ENCODE data around the gene IL17D.
A peak's percentile ranks its signal among the peaks of the same experiment; 100 is the strongest.

Gene IL17D

DNA sequence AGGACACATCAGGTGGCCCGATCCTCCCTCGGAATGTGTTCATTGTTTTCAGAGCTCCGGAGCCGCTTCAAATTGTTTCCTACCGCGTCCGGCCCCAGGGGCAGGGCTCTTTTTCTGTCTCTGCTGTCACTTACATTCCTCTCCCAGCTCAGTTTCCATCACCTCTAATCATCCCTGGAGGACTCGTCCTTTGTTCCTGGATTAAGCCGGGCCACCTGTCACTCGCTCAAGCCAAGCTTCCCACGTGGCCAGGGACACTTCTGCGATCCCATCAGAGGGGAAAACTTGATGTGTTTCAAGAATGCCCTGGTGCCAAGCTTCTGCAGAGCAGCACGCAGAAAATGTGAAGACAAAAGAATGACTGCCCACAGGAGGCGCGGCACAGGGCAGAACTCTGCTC lies 13.5 kb downstream of the IL17D start:
- H3K9ac ChIP-seq: no peak overlapping the region
- no peaks in the 10 kb centered on the region for H3K27me3 ChIP-seq
- H3K36me3 ChIP-seq: no peaks in the 10 kb centered on the region
- no peaks in the 10 kb centered on the region for H4K20me1 ChIP-seq
- H3K27ac ChIP-seq: no peak overlapping the region
- 0 out of 2 replicates have a peak, but pooled peaks cover 3% of the 10 kb centered on the region for H3K4me1 ChIP-seq
- no peak overlapping the region for H3K4me2 ChIP-seq
- TF ChIP-seq Cebpa-rat (IDR thresholded peaks at IDR 0.05): no peak
- H3K9me3 ChIP-seq: no peaks in the 10 kb centered on the region
- no peak overlapping the region for H3K4me3 ChIP-seq

DNA sequence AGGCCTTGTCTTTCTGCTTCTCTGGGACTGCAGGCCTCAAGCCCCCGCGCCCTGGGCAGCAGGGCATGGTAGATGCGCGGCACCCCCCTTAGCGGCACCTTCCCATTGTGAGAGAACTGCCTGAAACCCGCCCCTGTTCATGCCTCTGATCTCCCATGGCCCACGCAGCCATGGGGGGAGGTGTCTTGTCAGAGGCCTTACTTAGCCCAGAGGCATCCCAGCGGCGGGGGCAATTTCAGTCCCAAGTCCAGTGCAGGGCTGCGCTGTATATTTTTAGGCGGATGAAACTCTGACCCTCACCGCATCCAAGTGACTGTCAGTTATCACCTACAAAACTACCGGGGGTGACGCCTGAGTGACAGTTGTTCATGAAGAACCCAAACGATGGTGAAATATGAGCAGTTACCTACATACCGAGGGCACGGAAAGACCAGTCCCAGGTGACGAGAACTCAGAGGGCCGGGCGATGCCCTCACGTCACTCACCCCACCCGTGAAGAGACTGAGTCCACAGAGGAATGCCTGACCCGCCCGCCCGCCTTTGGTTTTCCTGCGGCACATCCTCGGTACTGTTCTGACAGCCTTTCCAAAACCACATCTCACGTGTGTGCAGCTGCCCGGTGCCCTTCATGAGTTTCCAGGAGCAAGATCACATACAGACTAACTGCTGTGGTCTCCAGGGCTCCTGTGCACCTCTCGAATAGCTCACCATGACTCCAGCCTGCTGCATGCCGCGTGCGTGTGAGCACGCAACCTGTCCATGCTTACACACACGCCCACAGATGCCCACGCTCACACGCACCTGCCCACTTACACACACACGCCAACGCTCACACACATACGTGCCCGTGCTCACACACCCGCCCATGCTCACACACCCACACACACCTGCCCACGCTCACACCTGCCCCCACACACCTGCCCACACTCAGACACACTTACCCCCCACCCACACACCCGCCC lies 14.4 kb downstream of the IL17D start:
- Histone ChIP-seq H3K4me2 (no peak overlapping the region), H3K9ac (no peak overlapping the region), H3K4me1 (0 out of 2 replicates have a peak, but pooled peaks cover 6% of the 10 kb centered on the region), H3K27me3 (no peaks in the 10 kb centered on the region), H3K36me3 (no peaks in the 10 kb centered on the region), H3K27ac (no peak overlapping the region), H3K9me3 (no peaks in the 10 kb centered on the region), H3K4me3 (no peak overlapping the region), H4K20me1 (no peaks in the 10 kb centered on the region)
- no peak for TF ChIP-seq Cebpa-rat (IDR thresholded peaks at IDR 0.05)

DNA sequence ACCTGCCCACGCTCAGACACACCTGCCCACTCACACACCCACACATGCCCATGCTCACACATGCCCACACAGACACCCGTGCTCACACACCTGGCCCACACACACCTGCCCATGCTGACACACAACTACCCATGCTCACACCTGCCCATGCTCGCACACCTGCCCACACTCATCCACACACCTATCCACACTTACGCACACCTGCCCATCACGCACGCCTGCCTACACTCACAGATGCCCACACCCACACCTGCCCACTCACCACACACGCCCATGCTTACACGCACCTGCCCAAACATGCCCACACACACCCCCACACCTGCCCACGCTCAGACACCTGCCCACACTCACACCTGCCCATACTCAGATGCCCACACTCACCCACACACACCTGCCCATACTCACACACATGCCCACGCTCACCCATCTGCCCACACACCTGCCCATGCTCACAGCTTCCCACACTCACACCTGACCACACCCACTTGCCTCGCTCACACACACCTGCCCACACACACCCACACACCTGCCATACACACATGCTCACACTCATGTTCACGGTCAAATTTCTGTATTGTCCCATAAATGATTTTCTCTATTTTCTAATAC lies 15.6 kb downstream of the IL17D start:
- Histone ChIP-seq H3K27ac (no peak overlapping the region), H3K4me2 (no peak overlapping the region), H3K36me3 (no peaks in the 10 kb centered on the region), H3K4me3 (no peak overlapping the region), H3K27me3 (no peaks in the 10 kb centered on the region), H3K9me3 (no peaks in the 10 kb centered on the region), H3K9ac (no peak overlapping the region), H4K20me1 (no peaks in the 10 kb centered on the region), H3K4me1 (0 out of 2 replicates have a peak, but pooled peaks cover 6% of the 10 kb centered on the region)
- TF ChIP-seq Cebpa-rat (IDR thresholded peaks at IDR 0.05): no peak

DNA sequence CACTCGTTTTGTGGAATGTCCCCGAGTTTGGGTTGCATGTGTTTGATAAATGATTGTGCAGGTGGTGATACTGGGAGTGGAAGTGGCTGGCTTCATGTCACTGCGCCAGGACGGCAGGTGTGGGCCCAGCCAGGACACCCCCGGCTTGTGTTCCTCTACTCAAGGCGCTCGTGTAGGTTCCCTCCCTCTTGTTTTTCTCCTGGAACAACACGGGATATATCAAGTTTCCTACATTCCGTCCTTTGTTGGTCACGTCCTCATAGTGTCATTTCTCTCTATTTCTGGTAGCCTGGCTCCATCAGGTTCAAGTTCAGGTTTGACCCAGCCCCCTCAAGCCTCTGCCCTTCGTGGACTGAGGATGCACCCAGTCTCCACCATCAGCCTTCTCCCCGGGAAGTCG lies 16.3 kb downstream of the IL17D start:
- H3K4me1 ChIP-seq: 0 out of 2 replicates have a peak, but pooled peaks cover 6% of the 10 kb centered on the region
- no peak for TF ChIP-seq Cebpa-rat (IDR thresholded peaks at IDR 0.05)
- no peaks in the 10 kb centered on the region for H3K27me3 ChIP-seq
- no peaks in the 10 kb centered on the region for H4K20me1 ChIP-seq
- no peak overlapping the region for H3K4me2 ChIP-seq
- no peak overlapping the region for H3K27ac ChIP-seq
- no peaks in the 10 kb centered on the region for H3K36me3 ChIP-seq
- H3K9ac ChIP-seq: no peak overlapping the region
- H3K9me3 ChIP-seq: no peaks in the 10 kb centered on the region
- H3K4me3 ChIP-seq: no peak overlapping the region

DNA sequence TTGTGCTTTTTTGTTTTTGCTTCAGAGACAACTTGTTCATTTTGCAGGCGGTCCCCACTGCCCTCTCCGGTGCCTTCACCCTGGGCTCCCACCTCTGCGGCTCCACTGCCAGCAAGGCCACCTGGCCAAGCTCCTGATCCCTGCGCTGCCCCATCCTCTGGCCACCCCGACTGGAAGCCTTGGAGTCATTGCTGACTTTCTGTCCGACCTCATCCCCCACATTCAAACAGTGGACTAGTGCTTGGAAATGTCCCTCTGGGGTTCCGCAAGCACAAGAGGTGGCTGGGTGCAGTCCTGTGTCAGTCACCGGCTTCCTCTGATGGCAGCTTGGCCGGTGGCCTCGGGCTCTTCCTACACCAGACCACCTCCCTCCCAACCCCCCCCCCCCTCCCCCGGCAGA lies 17.0 kb downstream of the IL17D start:
- H3K27ac ChIP-seq: no peak overlapping the region
- no peaks in the 10 kb centered on the region for H4K20me1 ChIP-seq
- 0 out of 2 replicates have a peak, but pooled peaks cover 6% of the 10 kb centered on the region for H3K4me1 ChIP-seq
- H3K27me3 ChIP-seq: no peaks in the 10 kb centered on the region
- no peak overlapping the region for H3K4me3 ChIP-seq
- TF ChIP-seq Cebpa-rat (IDR thresholded peaks at IDR 0.05): no peak
- no peaks in the 10 kb centered on the region for H3K36me3 ChIP-seq
- no peak overlapping the region for H3K9ac ChIP-seq
- no peaks in the 10 kb centered on the region for H3K9me3 ChIP-seq
- no peak overlapping the region for H3K4me2 ChIP-seq

DNA sequence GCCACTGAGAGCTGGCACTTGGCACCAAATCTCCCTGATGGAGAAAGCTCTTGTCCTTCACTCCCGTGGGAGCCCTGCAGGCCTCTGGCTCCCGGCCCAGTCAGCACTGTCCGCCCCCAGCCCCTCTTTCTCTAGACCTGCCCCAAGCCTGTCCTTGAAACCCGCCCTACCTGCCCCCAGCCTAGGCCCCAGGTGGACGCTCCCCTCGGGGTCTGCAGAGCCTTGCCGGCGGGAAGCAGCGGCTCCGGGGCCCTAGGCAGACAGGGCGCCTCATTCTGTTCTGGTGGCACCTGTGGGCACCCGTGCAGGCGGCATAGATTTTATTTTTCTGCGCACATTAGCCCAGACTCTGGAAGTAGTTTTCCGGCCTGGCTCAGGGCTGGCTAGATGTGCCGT lies 17.6 kb downstream of the IL17D start:
- Histone ChIP-seq H3K4me3 (no peak overlapping the region), H3K36me3 (no peaks in the 10 kb centered on the region), H4K20me1 (no peaks in the 10 kb centered on the region), H3K27ac (no peak overlapping the region), H3K27me3 (no peaks in the 10 kb centered on the region), H3K9ac (no peak overlapping the region), H3K9me3 (no peaks in the 10 kb centered on the region), H3K4me2 (no peak overlapping the region), H3K4me1 (0 out of 2 replicates have a peak, but pooled peaks cover 6% of the 10 kb centered on the region)
- no peak for TF ChIP-seq Cebpa-rat (IDR thresholded peaks at IDR 0.05)

DNA sequence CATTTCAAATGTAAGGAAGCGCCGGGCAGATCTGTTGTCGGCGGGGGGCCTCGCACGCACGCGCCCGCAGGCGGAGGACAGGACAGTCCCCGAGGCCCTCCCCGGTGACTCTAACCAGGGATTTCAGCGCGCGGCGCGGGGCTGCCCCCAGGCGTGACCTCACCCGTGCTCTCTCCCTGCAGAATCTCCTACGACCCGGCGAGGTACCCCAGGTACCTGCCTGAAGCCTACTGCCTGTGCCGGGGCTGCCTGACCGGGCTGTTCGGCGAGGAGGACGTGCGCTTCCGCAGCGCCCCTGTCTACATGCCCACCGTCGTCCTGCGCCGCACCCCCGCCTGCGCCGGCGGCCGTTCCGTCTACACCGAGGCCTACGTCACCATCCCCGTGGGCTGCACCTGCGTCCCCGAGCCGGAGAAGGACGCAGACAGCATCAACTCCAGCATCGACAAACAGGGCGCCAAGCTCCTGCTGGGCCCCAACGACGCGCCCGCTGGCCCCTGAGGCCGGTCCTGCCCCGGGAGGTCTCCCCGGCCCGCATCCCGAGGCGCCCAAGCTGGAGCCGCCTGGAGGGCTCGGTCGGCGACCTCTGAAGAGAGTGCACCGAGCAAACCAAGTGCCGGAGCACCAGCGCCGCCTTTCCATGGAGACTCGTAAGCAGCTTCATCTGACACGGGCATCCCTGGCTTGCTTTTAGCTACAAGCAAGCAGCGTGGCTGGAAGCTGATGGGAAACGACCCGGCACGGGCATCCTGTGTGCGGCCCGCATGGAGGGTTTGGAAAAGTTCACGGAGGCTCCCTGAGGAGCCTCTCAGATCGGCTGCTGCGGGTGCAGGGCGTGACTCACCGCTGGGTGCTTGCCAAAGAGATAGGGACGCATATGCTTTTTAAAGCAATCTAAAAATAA lies 18.2 kb downstream of the IL17D start:
- H3K36me3 ChIP-seq: no peaks in the 10 kb centered on the region
- H3K27me3 ChIP-seq: no peaks in the 10 kb centered on the region
- H4K20me1 ChIP-seq: no peaks in the 10 kb centered on the region
- H3K27ac ChIP-seq: no peak overlapping the region
- H3K4me3 ChIP-seq: no peak overlapping the region
- H3K4me2 ChIP-seq: 0 out of 2 replicates have a peak overlapping the region, but pooled peaks have one; percentile 12
- H3K9me3 ChIP-seq: no peaks in the 10 kb centered on the region
- 0 out of 2 replicates have a peak, but pooled peaks cover 6% of the 10 kb centered on the region for H3K4me1 ChIP-seq
- no peak for TF ChIP-seq Cebpa-rat (IDR thresholded peaks at IDR 0.05)
- H3K9ac ChIP-seq: no peak overlapping the region

DNA sequence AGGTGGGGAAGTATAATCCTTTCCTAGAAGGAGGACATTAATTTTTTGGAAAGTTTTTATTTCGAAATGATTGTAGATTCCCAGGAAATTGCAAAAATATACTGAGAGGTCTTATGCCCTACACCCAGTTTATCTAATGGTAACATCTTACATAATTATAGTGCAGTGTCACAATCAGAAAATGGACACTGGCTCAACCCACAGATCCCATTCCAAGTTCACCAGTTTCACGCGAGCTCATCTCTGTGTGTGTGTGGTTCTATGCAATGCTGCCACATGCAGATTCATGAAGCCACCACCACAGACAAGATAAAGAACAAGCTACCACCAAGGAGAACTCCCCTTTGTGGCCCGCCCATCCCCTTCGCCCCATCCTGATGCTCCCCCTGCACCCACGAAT lies 24.4 kb downstream of the IL17D start:
- Histone ChIP-seq H3K4me3 (no peak overlapping the region), H3K27ac (no peak overlapping the region), H3K27me3 (no peaks in the 10 kb centered on the region), H3K4me1 (no peaks in the 10 kb centered on the region), H3K36me3 (peaks cover 22% of the 10 kb centered on the region), H3K4me2 (no peak overlapping the region), H3K9ac (no peak overlapping the region), H4K20me1 (no peaks in the 10 kb centered on the region), H3K9me3 (0 out of 2 replicates have a peak, but pooled peaks cover 4% of the 10 kb centered on the region)
- TF ChIP-seq Cebpa-rat (IDR thresholded peaks at IDR 0.05): no peak

DNA sequence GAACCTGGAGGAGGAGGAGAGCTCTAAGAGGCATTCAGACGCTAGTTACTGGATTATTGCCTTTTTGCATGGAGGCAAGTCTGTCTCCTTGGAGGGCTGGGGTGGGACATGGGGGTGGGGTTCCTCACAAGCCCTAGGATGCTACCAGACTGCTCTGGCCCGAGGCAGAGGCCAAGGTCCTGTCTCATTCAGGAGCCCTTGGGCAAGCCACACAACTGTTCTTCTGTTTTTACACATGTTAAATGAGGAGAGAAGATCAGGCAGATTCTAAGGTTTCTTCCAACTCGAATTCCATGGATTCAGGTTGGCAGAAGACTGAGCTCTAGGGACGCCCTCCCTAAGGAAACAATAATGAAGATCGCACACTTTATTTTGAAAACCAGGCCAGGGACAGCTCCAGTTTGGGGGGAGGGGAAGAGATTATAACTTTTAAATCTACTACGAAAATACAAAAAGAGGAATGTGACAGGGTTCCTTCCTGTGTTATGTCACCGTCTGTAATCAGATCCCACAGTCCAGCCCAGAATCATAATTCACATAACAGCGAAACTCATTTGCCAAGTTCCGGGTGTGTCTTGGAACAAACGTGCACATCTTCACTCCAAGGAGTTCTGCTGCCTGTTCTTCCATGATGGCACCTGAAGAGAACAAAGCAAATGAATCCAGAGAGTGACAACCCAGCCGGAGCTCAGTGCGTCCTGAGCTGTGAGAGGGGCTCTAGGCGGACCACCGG lies 25.2 kb downstream of the IL17D start:
- Histone ChIP-seq H3K36me3 (peaks cover 22% of the 10 kb centered on the region), H3K27me3 (no peaks in the 10 kb centered on the region), H3K4me1 (no peaks in the 10 kb centered on the region), H3K27ac (no peak overlapping the region), H4K20me1 (no peaks in the 10 kb centered on the region), H3K4me2 (no peak overlapping the region), H3K9ac (no peak overlapping the region), H3K9me3 (0 out of 2 replicates have a peak, but pooled peaks cover 4% of the 10 kb centered on the region), H3K4me3 (no peak overlapping the region)
- TF ChIP-seq Cebpa-rat (IDR thresholded peaks at IDR 0.05): no peak
